SK-N-MC (cell line): Measurements from ENCODE around the gene REEP1.

Experiments used
- DNase-seq: peaks from one replicate; pipeline ENCODE4 v3.0.0-alpha.2; 2011; ENCODE audit warnings: low read depth, low spot score
- H3K27ac ChIP-seq: fragments of 200-600 bp; sonication (generic); 2 replicates; pipeline ENCODE4 v1.5.1; 2016; ENCODE audit warnings: mixed run types
- H3K36me3 ChIP-seq: fragments of 200-600 bp; sonication (generic); 2 replicates; pipeline ENCODE4 v1.6.1; 2017; ENCODE audit warnings: antibody characterized with exemption, low read length, mixed read lengths; ENCODE audit not compliant: insufficient read depth
- H3K4me3 ChIP-seq: fragments of 200-600 bp; sonication (generic); 2 replicates; pipeline ENCODE4 v1.5.1; 2016
- H3K9ac ChIP-seq: fragments of 200-600 bp; sonication (generic); 2 replicates; pipeline ENCODE4 v1.8.0; 2017; ENCODE audit warnings: mixed run types, mixed read lengths; ENCODE audit not compliant: insufficient read length
- H3K9me3 ChIP-seq: fragments of 200-600 bp; sonication (generic); 2 replicates; pipeline ENCODE4 v1.6.1; 2017; ENCODE audit warnings: low read depth, mild to moderate bottlenecking, antibody characterized with exemption, low read length, moderate library complexity, mixed read lengths
- EZH2 ChIP-seq: fragments of 200-600 bp; sonication (generic); IDR thresholded peaks from one replicate; pipeline ENCODE4 v1.6.1; 2017; ENCODE audit warnings: antibody characterized with exemption
- FOXP2 ChIP-seq: optimal IDR thresholded peaks from 2 replicates; pipeline ENCODE3; 2011; ENCODE audit warnings: mild to moderate bottlenecking, moderate library complexity; ENCODE audit not compliant: insufficient read depth; ENCODE audit errors: extremely low read length, control extremely low read depth
- POLR2AphosphoS5 ChIP-seq: IDR thresholded peaks from 2 replicates; pipeline ENCODE4 v1.6.1; 2012; ENCODE audit warnings: mild to moderate bottlenecking, low read depth, low read length, borderline replicate concordance

The REEP1 gene

GRCh38 chr2:86304416-86304815 is 33.0 kb downstream of the REEP1 start:
- no peak for DNase-seq
- Histone ChIP-seq H3K9me3 (no peaks in the 10 kb centered on the region), H3K36me3 (no peaks in the 10 kb centered on the region), H3K4me3 (no peak overlapping the region), H3K9ac (no peak overlapping the region), H3K27ac (no peak overlapping the region)
- TF ChIP-seq POLR2AphosphoS5 (no peak), FOXP2 (no peak), EZH2 (no peak)

- DNase-seq = no peak
- Histone ChIP-seq H3K36me3 (no peaks in the 10 kb centered on the region), H3K9ac (no peak overlapping the region), H3K4me3 (no peak overlapping the region), H3K9me3 (no peaks in the 10 kb centered on the region), H3K27ac (no peak overlapping the region)
- TF ChIP-seq FOXP2 = no peak
- no peak for TF ChIP-seq EZH2
- TF ChIP-seq POLR2AphosphoS5 = no peak
Measured at GRCh38 chr2:86302320-86302719, 35.1 kb downstream of the REEP1 start.

- H3K9me3 ChIP-seq = no peaks in the 10 kb centered on the region
- no peaks in the 10 kb centered on the region for H3K36me3 ChIP-seq
- DNase-seq = no peak
- H3K4me3 ChIP-seq = no peak overlapping the region
- no peak overlapping the region for H3K9ac ChIP-seq
- no peak overlapping the region for H3K27ac ChIP-seq
- TF ChIP-seq POLR2AphosphoS5 = no peak
- no peak for TF ChIP-seq EZH2
- TF ChIP-seq FOXP2 = no peak
Measured at GRCh38 chr2:86301711-86302202, 35.7 kb downstream of the REEP1 start.

DNA sequence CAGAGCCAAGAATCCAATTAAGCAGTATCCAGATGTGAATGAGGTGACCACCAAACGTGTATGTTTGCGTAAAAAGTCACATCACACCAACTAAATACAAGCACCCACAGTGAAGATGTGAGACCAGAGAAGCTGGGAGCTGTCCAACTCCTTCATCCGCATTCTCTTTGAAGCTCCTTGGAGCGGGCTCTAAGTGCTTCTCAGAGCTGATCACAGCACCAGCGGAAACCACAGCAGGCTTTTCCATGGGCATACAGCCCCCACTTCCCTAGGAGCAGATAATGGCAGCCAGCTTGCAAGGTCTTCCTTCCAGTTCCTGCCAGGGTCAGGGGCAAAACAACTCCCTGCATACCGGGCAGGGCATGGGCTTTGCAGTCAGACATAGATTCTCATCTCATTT is 36.4 kb downstream of the REEP1 start:
- Histone ChIP-seq H3K9me3 (no peaks in the 10 kb centered on the region), H3K27ac (no peak overlapping the region), H3K9ac (no peak overlapping the region), H3K4me3 (no peak overlapping the region), H3K36me3 (no peaks in the 10 kb centered on the region)
- DNase-seq = no peak
- TF ChIP-seq EZH2 = no peak
- TF ChIP-seq FOXP2 = no peak
- no peak for TF ChIP-seq POLR2AphosphoS5

- DNase-seq = no peak
- Histone ChIP-seq H3K9me3 (no peaks in the 10 kb centered on the region), H3K27ac (no peak overlapping the region), H3K9ac (no peak overlapping the region), H3K36me3 (no peaks in the 10 kb centered on the region), H3K4me3 (no peak overlapping the region)
- TF ChIP-seq EZH2 = no peak
- no peak for TF ChIP-seq FOXP2
- no peak for TF ChIP-seq POLR2AphosphoS5
Measured at GRCh38 chr2:86300496-86300895, 36.9 kb downstream of the REEP1 start.

DNA sequence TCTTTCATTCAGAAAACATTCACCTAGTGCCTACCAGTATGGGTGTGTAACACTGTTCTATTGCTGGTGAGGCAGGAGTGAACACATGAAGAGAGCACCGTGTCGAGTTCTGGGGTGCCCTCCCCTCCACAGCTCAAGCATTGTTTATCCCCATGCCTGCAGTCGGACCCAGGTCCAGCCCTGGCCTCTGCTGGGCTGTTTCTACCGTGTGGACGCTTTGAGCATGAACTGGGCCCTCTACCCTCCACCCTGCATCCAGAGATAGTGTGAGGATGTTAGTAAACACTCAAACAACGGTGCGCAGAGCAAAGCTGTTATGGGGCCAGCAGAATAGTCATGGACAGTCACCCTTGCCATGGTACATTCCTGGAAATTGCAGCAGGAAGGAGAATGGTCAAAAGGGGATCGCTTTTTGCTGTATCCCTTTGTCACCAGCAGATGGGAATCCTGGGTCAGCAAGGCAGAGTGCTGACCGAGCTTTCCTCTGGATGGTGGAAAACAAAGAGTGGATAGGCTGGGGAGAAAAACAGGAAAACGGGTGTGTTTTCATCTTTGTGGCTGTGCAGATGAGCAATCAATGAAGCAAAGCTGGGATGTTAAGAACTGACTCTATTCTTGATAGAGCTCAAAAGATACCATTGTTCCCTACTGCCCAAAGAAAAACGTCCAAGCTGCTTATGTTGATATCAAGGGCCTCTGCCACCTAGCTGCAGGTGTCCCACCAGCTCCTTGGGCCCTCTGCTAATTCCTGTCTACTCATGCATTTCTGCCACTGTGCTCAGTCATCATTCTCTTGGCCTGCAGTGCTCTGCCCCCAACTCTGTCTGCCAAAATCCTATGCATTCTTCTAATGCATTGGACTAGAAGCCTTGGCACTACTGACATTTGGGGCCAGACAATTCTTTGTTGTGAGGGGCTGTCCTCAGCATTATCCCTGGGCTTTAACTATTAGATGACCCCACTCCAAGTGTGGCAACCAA is 38.7 kb downstream of the REEP1 start:
- TF ChIP-seq FOXP2 (no peak), EZH2 (no peak), POLR2AphosphoS5 (no peak)
- Histone ChIP-seq H3K4me3 (no peak overlapping the region), H3K9me3 (no peaks in the 10 kb centered on the region), H3K27ac (no peak overlapping the region), H3K9ac (no peak overlapping the region), H3K36me3 (no peaks in the 10 kb centered on the region)
- no peak for DNase-seq

GRCh38 chr2:86297382-86298147 is 39.9 kb downstream of the REEP1 start:
- Histone ChIP-seq H3K4me3 (no peak overlapping the region), H3K36me3 (no peaks in the 10 kb centered on the region), H3K9ac (no peak overlapping the region), H3K9me3 (no peaks in the 10 kb centered on the region), H3K27ac (no peak overlapping the region)
- no peak for TF ChIP-seq EZH2
- no peak for TF ChIP-seq FOXP2
- no peak for TF ChIP-seq POLR2AphosphoS5
- DNase-seq = no peak

- DNase-seq = no peak
- no peaks in the 10 kb centered on the region for H3K36me3 ChIP-seq
- H3K27ac ChIP-seq = no peak overlapping the region
- H3K9ac ChIP-seq = no peak overlapping the region
- TF ChIP-seq EZH2 = no peak
- no peak for TF ChIP-seq POLR2AphosphoS5
- no peak for TF ChIP-seq FOXP2
- no peaks in the 10 kb centered on the region for H3K9me3 ChIP-seq
- no peak overlapping the region for H3K4me3 ChIP-seq
Measured at GRCh38 chr2:86296947-86297346, 40.5 kb downstream of the REEP1 start.
